GM12801 (cell line): ENCODE data around the gene EEF1A2.

ENCODE experiments used
- TF ChIP-seq, protein P1 (sequence below): IDR thresholded peaks from one replicate; pipeline ENCODE4 v1.5.1; 2011; ENCODE audit warnings: control low read depth; ENCODE audit not compliant: insufficient read length; ENCODE audit errors: extremely low read depth

EEF1A2 gene

DNA sequence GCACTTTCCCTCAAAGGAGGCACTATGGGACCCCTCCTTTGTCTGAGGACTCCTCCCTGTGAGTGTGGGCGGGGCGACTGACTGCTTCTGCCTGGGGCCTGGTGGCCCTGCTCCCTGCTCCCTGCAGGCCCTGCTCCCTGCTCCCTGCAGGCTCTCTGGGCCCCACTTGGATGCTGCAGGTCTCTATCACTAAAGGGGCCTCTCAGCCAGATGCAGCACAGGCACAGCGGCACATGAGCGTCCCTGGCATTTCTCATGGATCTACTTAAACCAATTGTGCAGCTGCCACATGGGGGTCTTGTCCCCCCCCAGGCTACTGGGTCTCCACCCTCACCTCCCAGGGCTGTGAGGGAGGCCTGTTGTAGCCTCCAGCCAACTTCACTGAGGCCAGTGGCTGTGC, 7.8 kb downstream of the EEF1A2 start:
- TF ChIP-seq, protein P1, sequence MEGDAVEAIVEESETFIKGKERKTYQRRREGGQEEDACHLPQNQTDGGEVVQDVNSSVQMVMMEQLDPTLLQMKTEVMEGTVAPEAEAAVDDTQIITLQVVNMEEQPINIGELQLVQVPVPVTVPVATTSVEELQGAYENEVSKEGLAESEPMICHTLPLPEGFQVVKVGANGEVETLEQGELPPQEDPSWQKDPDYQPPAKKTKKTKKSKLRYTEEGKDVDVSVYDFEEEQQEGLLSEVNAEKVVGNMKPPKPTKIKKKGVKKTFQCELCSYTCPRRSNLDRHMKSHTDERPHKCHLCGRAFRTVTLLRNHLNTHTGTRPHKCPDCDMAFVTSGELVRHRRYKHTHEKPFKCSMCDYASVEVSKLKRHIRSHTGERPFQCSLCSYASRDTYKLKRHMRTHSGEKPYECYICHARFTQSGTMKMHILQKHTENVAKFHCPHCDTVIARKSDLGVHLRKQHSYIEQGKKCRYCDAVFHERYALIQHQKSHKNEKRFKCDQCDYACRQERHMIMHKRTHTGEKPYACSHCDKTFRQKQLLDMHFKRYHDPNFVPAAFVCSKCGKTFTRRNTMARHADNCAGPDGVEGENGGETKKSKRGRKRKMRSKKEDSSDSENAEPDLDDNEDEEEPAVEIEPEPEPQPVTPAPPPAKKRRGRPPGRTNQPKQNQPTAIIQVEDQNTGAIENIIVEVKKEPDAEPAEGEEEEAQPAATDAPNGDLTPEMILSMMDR, result no peak

DNA sequence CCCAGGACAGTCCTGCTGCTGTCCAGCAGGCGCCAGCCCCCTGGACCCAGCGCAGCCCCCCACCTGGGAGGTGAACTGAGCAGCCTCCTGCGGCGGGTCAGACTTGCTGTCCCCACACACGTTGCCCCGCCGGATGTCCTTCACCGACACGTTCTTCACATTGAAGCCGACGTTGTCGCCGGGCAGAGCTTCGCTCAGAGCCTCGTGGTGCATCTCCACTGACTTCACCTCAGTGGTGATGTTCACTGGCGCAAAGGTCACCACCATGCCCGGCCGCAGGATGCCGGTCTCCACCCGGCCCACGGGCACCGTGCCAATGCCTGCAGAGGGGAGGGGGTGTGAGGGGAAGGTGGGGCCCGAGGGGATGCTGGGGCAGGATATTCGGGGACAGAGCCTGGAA, 8.5 kb downstream of the EEF1A2 start:
- TF ChIP-seq, protein P1, result no peak

DNA sequence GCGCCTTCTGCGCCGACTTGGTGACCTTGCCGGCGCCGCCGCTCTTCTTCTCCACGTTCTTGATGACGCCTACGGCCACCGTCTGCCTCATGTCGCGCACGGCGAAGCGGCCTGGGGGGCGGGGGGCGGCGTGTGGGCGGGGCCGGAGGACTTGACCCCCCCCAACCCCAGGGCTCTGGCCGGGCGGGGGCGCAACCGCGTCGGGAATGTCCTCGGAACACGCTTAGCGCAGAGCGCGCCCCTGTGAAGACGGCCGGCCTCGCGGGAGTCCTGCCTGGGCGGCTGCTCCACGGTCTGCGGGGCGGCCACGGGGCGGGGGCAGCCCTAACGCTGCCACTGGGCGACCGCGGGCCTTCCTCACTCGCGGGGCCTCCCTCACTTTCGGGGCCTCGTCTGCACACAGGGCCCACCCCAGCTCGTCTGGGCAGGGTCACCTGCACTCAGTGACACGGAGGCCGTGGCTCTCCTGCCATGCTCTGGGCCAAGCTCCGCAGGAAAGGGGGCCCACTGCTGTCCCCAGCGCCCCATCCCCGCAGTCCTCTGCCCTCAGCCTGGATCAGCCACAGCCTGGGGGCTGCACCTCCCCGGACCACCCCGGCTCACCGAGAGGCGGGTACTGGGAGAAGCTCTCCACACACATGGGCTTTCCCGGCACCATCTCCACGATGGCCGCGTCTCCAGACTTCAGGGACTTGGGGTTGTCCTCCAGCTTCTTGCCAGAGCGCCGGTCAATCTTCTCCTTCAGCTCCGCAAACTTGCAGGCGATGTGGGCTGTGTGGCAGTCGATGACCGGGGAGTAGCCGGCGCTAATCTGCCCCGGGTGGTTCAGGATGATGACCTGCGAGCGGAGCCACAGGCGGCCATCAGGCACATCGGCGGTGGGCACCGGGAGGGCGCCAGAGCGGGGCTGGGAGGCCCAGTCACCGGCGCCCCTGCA, 10.3 kb downstream of the EEF1A2 start:
- TF ChIP-seq, protein P1, result no peak

DNA sequence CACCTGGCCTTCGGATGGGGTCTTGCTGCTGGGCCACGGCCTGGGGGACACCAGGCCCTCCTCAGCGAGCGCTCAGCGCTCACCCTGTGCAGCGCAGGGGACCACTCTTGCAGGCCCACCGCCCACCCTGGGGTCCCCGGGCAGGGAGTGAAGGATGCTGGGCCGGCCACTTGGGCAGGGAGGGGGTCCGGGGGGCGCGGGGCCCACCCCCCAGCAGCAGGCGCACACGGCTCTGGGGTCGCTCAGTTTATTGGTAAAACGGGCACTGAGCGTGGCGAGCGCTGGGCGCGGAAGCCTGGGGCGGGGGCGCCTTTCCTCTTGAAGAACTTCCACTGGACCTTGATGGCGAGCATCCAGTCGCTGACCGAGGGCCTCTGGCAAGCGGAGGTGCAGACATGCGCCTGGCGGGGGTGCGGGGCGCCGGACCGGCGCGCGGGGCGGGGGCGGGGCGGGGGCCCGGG, 11.1 kb downstream of the EEF1A2 start:
- TF ChIP-seq, protein P1, result no peak

DNA sequence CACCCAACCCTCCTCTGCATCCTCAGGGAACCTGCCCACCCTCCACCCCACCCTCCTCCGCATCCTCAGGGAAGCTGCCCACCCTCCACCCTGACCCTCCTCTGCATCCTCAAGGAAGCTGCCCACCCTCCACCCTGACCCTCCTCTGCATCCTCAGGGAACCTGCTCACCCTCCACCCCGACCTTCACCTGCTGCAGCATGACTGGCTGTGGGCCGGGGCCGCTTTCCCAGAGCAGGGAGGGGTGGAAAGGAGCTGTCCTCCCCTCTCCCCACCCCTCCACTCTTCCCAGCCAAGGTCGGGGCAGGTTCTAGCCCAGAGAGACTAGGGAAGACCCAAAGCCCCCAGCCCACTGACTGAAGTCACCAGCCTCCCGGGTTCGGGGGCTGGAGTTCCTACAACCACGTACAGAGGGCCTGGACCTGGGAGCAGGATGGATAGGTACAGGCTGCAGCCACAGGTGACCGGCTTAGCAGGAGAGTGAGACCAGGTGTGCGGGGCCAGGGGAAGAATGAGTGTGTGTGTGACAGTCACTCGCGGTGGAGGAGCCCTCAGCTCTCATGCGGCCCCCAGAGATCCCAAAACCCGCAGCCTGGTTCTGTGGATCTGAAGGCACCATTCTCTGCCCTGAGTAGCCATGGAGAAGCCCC, 11.6 kb downstream of the EEF1A2 start:
- TF ChIP-seq, protein P1, result no peak

DNA sequence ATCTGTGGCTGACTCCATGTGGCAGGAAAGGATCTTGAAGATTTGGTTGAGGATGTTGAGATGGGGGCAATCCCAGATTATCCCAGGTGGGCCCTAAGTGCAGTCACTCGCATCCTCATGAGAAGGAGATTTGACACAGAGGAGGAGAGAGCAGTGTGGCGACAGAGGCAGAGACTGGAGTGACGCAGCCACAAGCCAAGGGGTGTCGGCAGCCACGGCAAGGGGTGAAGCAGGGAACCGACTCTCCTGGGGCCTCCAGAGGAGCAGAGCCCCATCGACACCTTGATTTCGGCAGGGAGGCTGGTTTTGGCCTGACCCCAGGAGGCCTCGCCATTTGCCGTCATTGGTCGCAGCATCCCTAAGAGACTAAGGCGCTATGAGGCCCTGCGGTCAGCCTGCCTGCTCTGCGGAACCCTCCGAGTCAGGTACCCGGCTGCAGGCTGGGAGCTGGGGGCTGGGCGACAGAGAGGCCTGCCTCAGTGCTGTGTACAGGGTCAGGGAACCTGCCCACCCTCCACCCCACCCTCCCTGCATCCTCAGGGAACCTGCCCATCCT, 12.5 kb downstream of the EEF1A2 start:
- TF ChIP-seq, protein P1, result no peak
